GM10847 (cell line): Measurements from ENCODE around the gene XYLT1.

ENCODE experiments used
- POLR2A ChIP-seq: IDR thresholded peaks from 2 replicates; pipeline ENCODE4 v1.6.1; 2011; ENCODE audit not compliant: insufficient read length; ENCODE audit errors: extremely low read depth

The XYLT1 gene

DNA sequence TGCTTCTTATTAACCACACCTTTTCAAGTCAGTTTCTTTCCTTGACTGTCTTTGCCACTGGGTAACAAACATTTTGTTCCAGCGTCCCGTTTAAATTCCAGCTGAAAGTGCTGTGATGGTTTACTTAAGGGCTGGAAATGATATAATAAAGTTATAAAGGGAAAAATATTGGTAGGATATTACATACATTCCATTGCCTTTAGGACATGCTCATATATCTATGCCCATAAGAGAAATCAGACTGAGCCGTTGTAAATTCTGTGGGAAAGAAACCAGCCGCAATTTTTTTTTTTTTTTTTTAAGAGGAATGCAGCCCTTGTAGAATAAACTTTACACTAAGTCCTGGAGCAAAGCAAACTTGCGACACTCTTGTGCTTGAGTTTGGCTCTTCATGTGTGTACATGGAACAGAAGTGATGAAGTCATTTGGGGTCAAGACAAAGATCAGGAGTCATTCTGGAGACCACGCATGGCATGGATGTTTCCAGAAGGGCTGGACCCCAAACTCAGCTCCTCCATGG, 210.9 kb downstream of the XYLT1 start:
- TF ChIP-seq POLR2A: no peak

DNA sequence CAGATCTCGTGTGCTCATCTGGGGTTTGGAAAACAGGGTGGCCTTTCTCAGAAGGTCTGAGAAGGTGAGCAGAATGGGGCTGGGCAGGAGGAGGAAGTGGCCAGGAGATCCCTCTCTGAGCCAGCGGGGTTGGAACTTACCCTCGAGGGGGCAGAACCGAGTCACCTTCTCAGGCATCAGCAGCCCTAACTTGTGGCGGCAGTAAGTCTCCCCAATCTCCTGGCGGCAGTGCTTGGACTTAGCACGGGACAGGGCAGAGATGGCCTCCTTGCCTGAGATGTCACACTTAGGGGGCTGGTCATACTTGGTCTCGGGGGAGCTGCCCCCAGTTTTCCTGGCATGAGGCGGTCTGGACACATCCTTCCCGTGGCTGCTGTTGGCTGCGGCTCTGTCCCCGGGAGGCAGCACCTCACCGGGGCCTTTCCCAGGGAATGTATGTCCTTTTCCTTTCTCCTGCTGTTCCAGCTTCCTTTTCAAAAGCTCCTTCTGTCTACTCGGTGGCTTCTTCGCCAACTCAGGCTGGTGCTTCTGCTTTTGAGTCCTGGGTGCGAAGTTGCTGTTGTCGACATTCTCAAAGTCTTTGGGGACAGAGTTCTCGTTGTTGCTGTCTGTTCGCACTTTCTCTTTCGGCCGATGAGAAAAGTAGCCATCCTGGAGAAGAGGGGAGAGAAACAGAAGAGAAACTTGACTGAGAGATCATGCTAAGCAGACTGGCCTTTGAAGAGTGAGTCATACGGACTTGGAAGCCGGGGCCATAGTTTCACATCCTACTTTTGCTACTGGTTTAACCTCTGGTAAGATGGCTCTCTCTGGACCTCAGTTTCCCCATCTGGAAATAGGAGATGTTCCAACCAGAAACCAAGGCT, 211.7 kb downstream of the XYLT1 start:
- no peak for TF ChIP-seq POLR2A

DNA sequence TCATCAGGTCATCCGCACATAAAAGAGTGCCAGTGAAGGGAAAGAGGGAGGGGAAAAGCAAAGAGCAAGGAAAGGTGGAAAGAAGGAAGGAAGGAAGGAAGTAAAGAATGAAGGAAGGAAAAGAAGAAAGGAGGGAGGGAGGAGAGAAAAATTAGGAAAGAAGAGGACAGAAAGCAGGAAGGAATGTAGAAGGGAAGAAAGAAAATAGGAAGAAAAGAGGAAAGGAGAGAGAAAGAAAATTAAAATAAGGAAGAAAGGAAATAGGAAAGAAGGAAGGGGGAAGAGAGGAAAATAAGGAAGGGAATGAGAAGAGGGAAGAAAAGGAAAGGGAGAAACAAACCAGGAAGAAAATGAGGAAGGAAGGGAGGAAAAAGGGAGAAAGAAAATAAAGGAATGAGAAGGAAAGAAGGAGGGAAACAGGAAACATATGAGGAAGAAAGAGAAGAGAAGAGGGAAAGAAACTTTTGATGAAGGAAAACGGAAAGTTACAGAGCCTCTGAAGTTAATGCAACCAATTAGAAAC, 212.6 kb downstream of the XYLT1 start:
- TF ChIP-seq POLR2A: no peak

DNA sequence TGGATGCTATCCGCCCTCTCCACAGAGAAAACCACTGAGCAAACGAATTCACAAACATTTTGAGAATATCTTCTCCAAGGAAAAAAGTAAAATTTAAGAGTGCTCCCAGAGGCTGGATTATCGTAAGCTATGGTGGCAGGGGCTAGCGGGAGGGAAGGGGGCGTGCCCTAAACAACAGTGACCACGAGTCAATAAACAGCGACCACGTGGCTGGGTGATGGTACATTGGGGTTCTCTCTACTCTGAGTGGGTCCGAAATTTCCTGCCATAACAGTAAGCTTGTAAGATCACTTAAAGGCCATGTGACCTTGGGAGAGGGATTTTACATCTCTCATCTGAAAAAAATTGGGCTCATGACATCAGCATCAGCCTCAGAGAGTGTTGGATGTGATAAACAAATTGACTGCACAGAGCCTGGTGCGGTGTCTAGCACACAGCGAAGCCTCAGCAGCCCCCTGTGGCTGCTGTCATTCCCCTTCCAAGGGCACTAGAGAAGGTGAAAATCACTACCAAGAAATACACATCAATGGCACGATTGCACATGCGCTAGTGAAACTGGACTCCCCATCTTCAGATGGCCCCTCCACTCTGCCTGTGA, 213.2 kb downstream of the XYLT1 start:
- TF ChIP-seq POLR2A: no peak

DNA sequence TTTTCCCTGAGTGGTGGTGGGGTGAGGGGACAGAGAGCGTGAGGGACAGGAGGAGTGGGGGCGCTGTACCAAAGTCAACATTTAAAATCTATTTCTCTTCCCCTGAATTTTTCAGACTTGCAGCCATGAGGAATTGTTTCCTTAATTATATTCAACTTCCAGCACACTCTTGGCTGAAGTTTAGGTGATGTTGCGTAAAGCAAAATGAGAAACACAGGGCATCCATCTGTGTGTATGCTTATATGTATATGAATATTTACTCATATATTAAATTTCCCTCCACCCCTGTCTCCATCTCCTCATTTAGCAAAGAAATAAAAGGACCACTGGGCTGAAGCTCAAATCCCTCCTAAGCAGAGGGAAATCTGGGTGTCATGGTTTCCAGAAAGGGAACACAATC, 218.1 kb downstream of the XYLT1 start:
- no peak for TF ChIP-seq POLR2A

DNA sequence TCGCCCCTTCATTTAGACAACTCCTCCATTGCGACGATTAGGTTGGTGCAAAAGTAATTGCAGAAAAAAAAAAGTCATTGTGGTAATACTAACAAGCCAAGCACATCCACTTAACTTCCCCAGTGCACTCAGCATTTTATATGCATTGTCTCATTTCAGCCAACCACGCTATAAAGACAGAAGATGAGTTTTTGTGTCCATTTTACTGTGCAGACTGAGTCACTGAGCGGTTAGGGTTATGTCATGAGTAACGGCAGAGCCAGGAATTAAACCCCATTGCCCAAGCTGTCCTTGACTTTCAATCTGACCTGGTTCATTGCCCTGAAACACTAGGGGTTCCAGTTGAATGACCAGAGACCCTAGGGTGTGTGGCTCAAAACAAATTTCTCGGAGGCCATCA, 218.7 kb downstream of the XYLT1 start:
- TF ChIP-seq POLR2A: no peak

DNA sequence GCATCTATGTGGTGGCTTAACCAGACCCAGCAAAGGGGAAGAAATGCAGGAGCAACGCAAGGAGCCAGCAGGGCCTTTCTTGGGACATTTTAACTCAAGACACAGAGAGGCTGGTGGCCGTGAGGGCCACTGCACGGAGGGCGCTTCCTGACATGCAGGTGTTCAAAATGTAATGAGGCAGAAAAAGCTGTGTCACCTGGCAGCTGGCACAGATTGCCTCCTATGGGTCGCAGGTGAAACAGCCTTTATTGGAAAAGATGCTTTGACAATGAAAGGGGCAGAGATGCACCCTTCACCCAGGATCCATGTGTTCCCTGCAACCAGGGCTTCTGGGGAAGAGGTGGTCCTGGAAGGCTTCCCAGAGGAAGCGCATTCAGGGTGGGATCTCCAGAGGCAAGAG, 219.3 kb downstream of the XYLT1 start:
- no peak for TF ChIP-seq POLR2A

DNA sequence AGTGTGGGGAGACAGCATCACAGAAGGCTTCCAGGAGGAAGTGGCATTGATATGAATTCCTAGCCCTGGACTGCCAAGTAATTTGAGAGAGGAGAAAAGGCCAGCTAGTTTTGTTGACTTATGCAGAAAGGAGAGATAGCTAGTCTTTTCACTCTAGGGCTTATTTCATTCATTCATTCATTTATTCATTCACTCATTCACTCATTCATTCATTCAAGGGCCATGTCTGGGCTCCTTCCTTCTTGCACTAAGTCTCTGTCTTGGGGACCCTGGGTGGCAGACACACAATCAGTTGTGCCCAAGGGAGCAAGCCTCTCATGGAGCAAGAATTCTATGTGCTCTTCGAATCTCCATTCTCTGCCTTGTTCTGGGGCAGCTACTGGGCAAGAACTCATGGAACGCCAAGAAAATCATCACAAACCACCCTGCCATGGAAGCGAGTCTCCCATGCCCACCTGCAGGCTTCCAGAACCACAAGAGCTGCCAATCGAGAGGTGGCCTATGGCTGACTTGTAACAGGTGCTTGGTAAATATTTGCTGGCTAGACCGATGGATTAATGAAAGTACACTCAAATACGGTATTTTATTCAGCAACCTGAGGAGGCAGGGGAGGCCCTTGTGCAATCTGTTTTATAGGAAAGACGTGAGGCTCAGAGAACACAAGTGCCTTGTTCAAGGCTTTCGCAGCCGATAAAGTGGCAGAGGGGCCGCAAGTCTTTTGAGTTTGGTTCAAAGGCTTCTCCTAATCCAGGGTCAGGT, 223.6 kb downstream of the XYLT1 start:
- no peak for TF ChIP-seq POLR2A

DNA sequence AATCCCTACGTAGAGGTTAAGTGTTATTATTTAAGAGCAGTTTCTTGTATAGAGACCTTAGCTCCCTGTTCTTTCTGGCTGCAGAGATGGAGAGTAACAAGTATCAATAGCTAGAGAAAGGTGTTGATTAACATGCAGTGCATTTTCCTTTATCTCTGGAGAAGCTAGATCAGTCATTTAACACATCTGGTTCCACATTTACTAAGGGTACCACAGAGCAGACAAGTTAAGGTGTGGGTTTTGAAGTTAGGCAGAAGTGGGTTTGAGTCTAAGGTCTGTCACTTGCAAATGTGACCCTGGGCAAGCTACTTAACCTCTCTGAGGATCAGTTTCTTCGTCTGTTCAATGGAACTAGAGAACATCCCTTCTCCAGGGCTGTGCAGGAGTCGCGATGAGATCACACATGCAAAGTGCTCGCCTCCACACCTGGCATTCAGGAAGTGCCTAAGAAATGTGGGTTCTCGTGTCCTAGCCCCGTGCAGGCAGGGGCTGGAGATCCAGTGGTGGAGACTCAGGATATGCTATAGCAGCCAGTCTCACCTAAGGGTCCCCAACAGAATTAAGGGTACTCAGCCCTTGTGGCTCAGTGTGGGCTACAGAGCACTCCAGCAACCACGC, 224.4 kb downstream of the XYLT1 start:
- TF ChIP-seq POLR2A: no peak

DNA sequence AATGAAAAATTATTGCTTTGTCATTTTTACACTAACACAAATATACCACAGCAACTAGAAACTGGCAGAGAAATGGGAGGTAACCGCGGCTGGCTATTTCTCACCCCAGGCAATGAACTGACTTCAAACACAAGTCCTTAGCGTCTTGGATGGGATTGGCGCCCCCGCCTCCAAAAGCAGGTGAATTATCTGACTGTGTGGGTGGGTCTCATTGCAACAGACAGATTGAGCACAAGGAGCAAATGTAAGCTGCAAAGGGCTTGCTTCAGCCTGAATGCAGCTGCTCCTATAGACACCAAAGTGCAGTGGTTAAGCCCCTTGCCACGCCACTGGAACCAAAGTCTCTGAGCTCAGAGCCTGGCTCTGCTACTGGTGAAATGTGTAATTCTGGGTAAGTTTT, 225.0 kb downstream of the XYLT1 start:
- TF ChIP-seq POLR2A: no peak

DNA sequence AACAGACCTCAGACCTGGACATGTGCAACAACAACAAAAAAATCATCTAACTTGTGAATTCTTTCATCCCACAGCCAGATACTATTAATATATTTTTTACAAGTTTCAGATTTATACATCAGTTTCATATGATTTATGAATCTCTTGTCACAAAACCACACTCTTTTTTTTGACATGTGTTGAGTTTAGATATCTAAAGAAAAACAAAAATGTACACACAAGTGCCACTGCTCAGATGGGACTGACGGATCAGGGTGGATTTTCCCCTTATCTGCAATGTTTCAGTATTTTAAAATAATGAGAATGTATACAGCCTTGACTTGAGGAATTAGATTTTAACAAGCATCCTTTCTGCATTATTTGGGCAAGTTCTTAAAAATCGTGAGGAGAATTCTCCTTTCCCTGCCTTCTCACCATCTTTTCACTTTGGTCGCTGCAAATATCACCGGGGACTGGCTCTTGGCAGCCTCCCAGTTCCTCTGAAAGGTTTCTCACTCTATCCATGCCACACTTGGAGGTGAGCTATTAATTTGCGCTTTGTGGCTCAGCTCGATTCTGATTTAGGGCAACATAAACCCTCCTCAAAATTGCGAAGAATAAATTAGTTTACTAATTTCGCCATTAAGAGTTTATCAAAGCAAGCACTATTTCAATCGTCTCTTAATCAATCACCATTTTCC, 225.7 kb downstream of the XYLT1 start:
- TF ChIP-seq POLR2A: no peak

DNA sequence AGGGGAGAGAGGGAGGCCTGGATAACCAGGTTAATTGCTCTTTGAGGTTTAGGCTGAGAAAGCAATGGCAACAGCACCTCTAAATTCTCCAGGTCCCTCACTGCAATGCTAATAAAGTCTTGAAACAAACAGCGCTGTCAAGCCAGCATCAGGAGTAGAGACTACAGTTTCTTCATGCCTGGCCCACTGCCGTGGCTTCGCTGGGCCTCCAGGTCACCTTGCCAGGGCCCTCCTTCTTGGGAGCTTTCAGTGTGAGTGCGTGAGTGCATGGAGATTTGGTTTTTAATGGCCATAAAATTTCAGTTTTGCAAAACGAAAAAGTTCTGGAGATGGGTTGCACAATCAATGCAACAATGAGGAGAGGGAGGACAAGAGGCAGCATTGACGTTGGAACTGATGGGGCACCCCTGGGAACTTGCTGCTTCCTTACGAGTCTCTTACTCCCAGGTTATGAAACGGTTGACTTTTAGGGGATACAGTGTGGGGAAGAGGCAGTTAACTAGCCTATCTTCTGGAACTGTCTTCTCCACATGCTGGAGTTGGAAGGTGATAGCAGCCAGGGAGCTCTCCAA, 229.4 kb downstream of the XYLT1 start:
- TF ChIP-seq POLR2A: no peak

DNA sequence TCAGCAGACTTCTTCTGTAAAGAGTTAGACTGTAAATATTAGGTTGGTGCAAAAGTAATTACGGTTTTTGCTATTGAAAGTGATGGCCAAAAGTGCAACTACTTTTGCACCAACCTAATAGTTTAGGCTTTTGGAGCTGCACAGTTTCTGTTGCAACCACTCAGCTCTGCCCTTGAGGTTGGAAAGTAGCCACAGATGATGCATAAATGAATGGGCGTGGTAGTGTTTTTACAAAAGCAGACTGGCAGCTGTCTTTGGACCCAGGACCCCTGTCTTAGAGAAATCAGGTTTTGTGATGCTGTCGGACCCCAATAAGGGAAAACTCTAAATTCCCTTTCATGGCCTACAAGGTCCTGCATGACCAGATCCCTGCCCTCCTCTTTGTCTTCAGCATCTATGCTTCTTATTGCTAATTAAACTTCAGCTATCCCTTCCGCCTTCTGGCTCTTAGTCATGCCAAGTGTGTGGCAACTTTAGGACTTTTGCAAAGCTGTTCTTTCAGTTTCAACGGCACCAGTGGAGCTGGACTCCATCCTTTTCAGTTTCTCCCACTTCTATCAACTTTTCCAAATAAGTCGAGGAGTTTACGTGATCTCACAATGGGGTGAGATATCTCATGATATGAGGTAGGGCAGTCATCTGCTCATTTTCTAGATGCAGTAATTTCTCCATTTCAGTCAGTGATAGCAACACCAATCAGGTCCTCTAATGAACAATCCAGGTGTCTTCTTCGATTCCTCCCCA, 232.3 kb downstream of the XYLT1 start:
- no peak for TF ChIP-seq POLR2A

DNA sequence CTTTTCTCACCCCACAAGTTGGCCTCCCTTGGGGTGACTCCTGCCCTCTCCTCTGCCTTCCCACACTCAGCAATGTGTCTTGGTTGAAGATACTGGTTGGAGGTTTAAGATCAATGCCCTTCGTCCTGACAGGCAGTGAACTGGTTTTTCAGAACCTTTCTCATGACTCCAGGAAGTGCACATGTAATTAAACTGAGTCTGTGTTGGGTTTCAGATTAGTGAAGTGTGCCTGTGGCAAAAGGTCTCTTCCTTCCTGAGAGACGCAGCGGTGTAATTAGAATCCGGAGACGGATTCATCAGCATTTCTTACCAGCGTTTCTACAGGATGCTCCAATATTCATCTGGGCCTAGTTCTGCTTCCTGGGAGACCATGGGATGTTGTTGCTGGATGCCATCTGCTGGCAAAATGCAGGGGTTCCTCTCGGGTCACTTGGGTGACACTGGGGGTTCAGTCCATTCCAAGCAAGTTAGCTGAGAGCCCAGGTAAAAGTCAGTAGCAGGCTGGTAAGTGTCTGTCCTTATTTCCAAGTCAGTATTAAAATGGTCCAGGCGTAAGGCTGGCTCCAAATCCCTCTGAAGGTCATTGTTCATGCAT, 233.3 kb downstream of the XYLT1 start:
- no peak for TF ChIP-seq POLR2A
